Measurements from ENCODE around the gene SMARCA2. TPM values are rescaled to one million over a fixed set of nuclear protein-coding genes. Genes with fewer than 3 reads are reported as not detected.
A peak's percentile ranks its signal among the peaks of the same experiment; 100 is the strongest.

SMARCA2 gene
- total and polyA plus RNA-seq, 2 experiments from 2014 or later, result 19.9 to 43.0 TPM

- H3K36me3 ChIP-seq, result no peaks in the 10 kb centered on the region
- no peak for DNase-seq (ENCODE audit: low read depth in 1 of 2, low spot score in 1 of 2)
- H3K27me3 ChIP-seq, result no peaks in the 10 kb centered on the region
- no peak for TF ChIP-seq CTCF (IDR thresholded peaks at IDR 0.05; ENCODE audit: low read depth, low read length)
- peaks cover 9% of the 10 kb centered on the region for H3K4me1 ChIP-seq (ENCODE audit: low read depth)
- no peak overlapping the region for H3K4me3 ChIP-seq
- no peaks in the 10 kb centered on the region for H3K9me3 ChIP-seq (ENCODE audit: low read depth)
- no peak overlapping the region for H3K27ac ChIP-seq
Observed at GRCh38 chr9:2096376-2096970, 81.3 kb downstream of the SMARCA2 start.

- H3K4me3 ChIP-seq, result no peak overlapping the region
- no peaks in the 10 kb centered on the region for H3K4me1 ChIP-seq (ENCODE audit: low read depth)
- TF ChIP-seq CTCF (IDR thresholded peaks at IDR 0.05; ENCODE audit: low read depth, low read length), result no peak
- H3K27me3 ChIP-seq, result no peaks in the 10 kb centered on the region
- no peaks in the 10 kb centered on the region for H3K36me3 ChIP-seq
- no peaks in the 10 kb centered on the region for H3K9me3 ChIP-seq (ENCODE audit: low read depth)
- H3K27ac ChIP-seq, result no peak overlapping the region
- DNase-seq (ENCODE audit: low read depth in 1 of 2, low spot score in 1 of 2), result no peak
Observed at GRCh38 chr9:2106666-2107065, 91.5 kb downstream of the SMARCA2 start.

GRCh38 chr9:2107906-2108451, 92.8 kb downstream of the SMARCA2 start:
- Histone ChIP-seq H3K27me3 (no peaks in the 10 kb centered on the region), H3K36me3 (no peaks in the 10 kb centered on the region), H3K4me3 (no peak overlapping the region), H3K4me1 (ENCODE audit: low read depth) (no peaks in the 10 kb centered on the region), H3K27ac (no peak overlapping the region), H3K9me3 (ENCODE audit: low read depth) (no peaks in the 10 kb centered on the region)
- no peak for TF ChIP-seq CTCF (IDR thresholded peaks at IDR 0.05; ENCODE audit: low read depth, low read length)
- DNase-seq (ENCODE audit: low read depth in 1 of 2, low spot score in 1 of 2), result peak in 1 of 2 donors; percentile 28

- no peak overlapping the region for H3K4me3 ChIP-seq
- TF ChIP-seq CTCF (IDR thresholded peaks at IDR 0.05; ENCODE audit: low read depth, low read length), result no peak
- H3K36me3 ChIP-seq, result no peaks in the 10 kb centered on the region
- no peak overlapping the region for H3K27ac ChIP-seq
- DNase-seq (ENCODE audit: low read depth in 1 of 2, low spot score in 1 of 2), result no peak
- H3K4me1 ChIP-seq (ENCODE audit: low read depth), result no peaks in the 10 kb centered on the region
- H3K9me3 ChIP-seq (ENCODE audit: low read depth), result no peaks in the 10 kb centered on the region
- no peaks in the 10 kb centered on the region for H3K27me3 ChIP-seq
Observed at GRCh38 chr9:2109069-2109650, 94.0 kb downstream of the SMARCA2 start.

GRCh38 chr9:2110036-2110435, 94.9 kb downstream of the SMARCA2 start:
- no peak overlapping the region for H3K27ac ChIP-seq
- H3K4me3 ChIP-seq, result no peak overlapping the region
- no peak for DNase-seq (ENCODE audit: low read depth in 1 of 2, low spot score in 1 of 2)
- H3K36me3 ChIP-seq, result no peaks in the 10 kb centered on the region
- no peaks in the 10 kb centered on the region for H3K27me3 ChIP-seq
- no peaks in the 10 kb centered on the region for H3K9me3 ChIP-seq (ENCODE audit: low read depth)
- TF ChIP-seq CTCF (IDR thresholded peaks at IDR 0.05; ENCODE audit: low read depth, low read length), result no peak
- H3K4me1 ChIP-seq (ENCODE audit: low read depth), result no peaks in the 10 kb centered on the region

Data from cardiac muscle cell (in vitro differentiated cells and primary cell).